Colonic mucosa (tissue), 4 donors: ENCODE data around the gene PLAC9. TPM values are rescaled to one million over a fixed set of nuclear protein-coding genes. Genes with fewer than 3 reads are reported as not detected.
"Not testable (repeated sequence)": the region's sequence is repeated elsewhere in the genome, so short reads cannot be mapped to it uniquely, and the experiment has no call there.

Experiments
- DNase-seq: peaks from one replicate; pipeline ENCODE4 v3.0.0-alpha.2; 2020
- H3K27ac ChIP-seq: fragments of 200-600 bp; one replicate; pipeline ENCODE4 v1.8.0; 2021
- H3K27me3 ChIP-seq: fragments of 200-600 bp; one replicate; pipeline ENCODE4 v1.8.0; 2021
- H3K36me3 ChIP-seq: fragments of 200-600 bp; one replicate; pipeline ENCODE4 v1.8.0; 2021
- H3K4me1 ChIP-seq: fragments of 200-600 bp; one replicate; pipeline ENCODE4 v1.8.0; 2021; ENCODE audit warnings: mild to moderate bottlenecking
- H3K4me3 ChIP-seq: fragments of 200-600 bp; one replicate; pipeline ENCODE4 v1.8.0; 2021
- H3K9ac ChIP-seq, 2 donors: one replicate each; pipeline ENCODE4 v1.7.0; 2013; ENCODE audit warnings: control low read depth in 2 of 2, low read depth in 2 of 2, low read length in 2 of 2
- H3K9me3 ChIP-seq: fragments of 200-600 bp; one replicate; pipeline ENCODE4 v1.8.0; 2021
- CTCF ChIP-seq: fragments of 200-600 bp; IDR thresholded peaks from one replicate; pipeline ENCODE4 v1.8.0; 2022; ENCODE audit warnings: antibody characterized with exemption, mild to moderate bottlenecking
- intact Hi-C: fragments of 100-400 bp; cut with DNase I; formaldehyde crosslinking; loops from one replicate; pipeline ENCODE4 v1.14.1; 2022
- total RNA-seq, 2 donors: library from RNA; stranded (reverse); fragmentation: NEBNext Ultra II Directional in 1 of 2; extraction: Animal tissue kit (Norgen Biotek cat#: 25700) in 1 of 2; gene quantifications; one replicate each; pipeline ENCODE4 v1.2.1, GENCODE V29; 2021
- donor health status: healthy.
- donor health status: DM: no; HTN: no; CAD: no.
- donor health status: DM: no; HTN: no; CAD: no.

The PLAC9 gene
- total RNA-seq, 2 donors from 2014 or later, result 3.9 to 6.0 TPM

DNA sequence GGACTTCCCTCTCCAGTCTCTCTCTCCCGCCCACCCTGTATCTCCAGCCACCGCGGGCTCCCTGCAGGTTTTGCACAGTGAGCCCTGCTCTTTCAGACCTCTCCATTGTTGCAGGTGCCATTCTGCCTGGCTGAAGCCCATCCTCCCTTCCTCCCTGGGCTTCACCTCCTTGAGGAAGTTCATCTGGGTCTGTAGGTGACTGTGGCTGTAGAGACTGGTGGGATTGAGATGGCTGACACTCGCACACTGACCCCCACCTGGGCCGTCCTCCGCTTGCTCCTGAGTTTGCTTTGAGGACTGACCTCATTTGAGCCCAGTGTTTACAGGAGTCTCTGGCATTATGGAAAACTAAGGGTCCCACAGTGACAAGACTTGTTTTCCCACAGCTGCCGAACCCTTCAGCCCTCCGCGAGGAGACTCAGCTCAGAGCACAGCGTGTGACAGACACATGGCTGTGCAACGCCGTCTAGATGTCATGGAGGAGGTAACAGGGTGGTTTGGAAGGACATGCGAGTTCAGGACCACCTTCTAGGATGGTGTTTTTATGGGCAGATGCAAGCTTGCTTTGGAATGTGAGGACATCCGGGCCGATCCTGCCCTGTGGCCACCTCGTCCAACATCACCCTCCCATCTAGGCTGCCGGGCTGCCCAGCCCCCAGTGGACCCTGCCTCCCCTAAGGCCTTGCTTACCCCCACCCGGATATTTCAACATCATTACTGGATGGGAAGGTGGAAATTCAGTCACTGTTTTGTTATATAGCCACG, 9.3 kb downstream of the PLAC9 start:
- no peak for TF ChIP-seq CTCF
- H3K4me3 ChIP-seq, result no peak overlapping the region
- H3K27ac ChIP-seq, result no peak overlapping the region
- H3K27me3 ChIP-seq, result no peaks in the 10 kb centered on the region
- H3K9ac ChIP-seq, result no peak overlapping the region
- intact Hi-C loops, result no loop called here
- H3K4me1 ChIP-seq, result peaks cover 12% of the 10 kb centered on the region
- no peaks in the 10 kb centered on the region for H3K9me3 ChIP-seq
- peak; percentile 14 for DNase-seq
- H3K36me3 ChIP-seq, result no peaks in the 10 kb centered on the region

- peak overlapping the region; percentile 49 to 54 for H3K9ac ChIP-seq
- no peak for TF ChIP-seq CTCF
- no peak overlapping the region for H3K4me3 ChIP-seq
- peak; percentile 72 for DNase-seq
- intact Hi-C loops, result no loop called here
- peak overlapping the region; percentile 32 for H3K27ac ChIP-seq
- no peaks in the 10 kb centered on the region for H3K27me3 ChIP-seq
- no peaks in the 10 kb centered on the region for H3K9me3 ChIP-seq
- peaks cover 12% of the 10 kb centered on the region for H3K4me1 ChIP-seq
- no peaks in the 10 kb centered on the region for H3K36me3 ChIP-seq
These were observed 11.7 kb downstream of the PLAC9 start for GRCh38 chr10:80144067-80144695.

GRCh38 chr10:80144696-80145131, 12.2 kb downstream of the PLAC9 start:
- Histone ChIP-seq H3K4me1 (peaks cover 12% of the 10 kb centered on the region), H3K4me3 (no peak overlapping the region), H3K9ac (peak overlapping the region in 1 of 2 donors; percentile 27), H3K9me3 (no peaks in the 10 kb centered on the region), H3K27ac (peak overlapping the region; percentile 32), H3K27me3 (no peaks in the 10 kb centered on the region), H3K36me3 (no peaks in the 10 kb centered on the region)
- no peak for DNase-seq
- intact Hi-C loops, result loop anchor here (5.0 kb wide), 1 partner anchor 73 kb away; no protein-coding TSS in a partner anchor
- no peak for TF ChIP-seq CTCF

GRCh38 chr10:80145406-80146308, 13.1 kb downstream of the PLAC9 start:
- intact Hi-C loops, result loop anchor here (5.0 kb wide), 1 partner anchor 72 kb away; no protein-coding TSS in a partner anchor
- not testable (repeated sequence) for H3K9ac ChIP-seq, H3K27ac ChIP-seq, H3K36me3 ChIP-seq, H3K4me3 ChIP-seq, H3K27me3 ChIP-seq, H3K9me3 ChIP-seq
- peak; percentile 19 for DNase-seq
- peaks cover 12% of the 10 kb centered on the region for H3K4me1 ChIP-seq

GRCh38 chr10:80146918-80147317, 14.4 kb downstream of the PLAC9 start:
- H3K27me3 ChIP-seq, result no peaks in the 10 kb centered on the region
- H3K9me3 ChIP-seq, result no peaks in the 10 kb centered on the region
- intact Hi-C loops, result loop anchor here (5.0 kb wide), 1 partner anchor 70 kb away; no protein-coding TSS in a partner anchor
- H3K9ac ChIP-seq, result no peak overlapping the region
- no peak overlapping the region for H3K4me3 ChIP-seq
- no peak overlapping the region for H3K27ac ChIP-seq
- H3K4me1 ChIP-seq, result peaks cover 12% of the 10 kb centered on the region
- DNase-seq, result no peak
- no peaks in the 10 kb centered on the region for H3K36me3 ChIP-seq
- no peak for TF ChIP-seq CTCF
